CD4-positive, alpha-beta T cell (primary cell): Measurements from ENCODE around the gene ZXDC. TPM values are rescaled to one million over a fixed set of nuclear protein-coding genes. Genes with fewer than 3 reads are reported as not detected.

Experiments
- ATAC-seq: fragments of 200-7000 bp; cut with Tn5 transposase; one replicate; pipeline ENCODE4 v1.10.0; 2022; ENCODE audit warnings: mild to moderate bottlenecking; ENCODE audit not compliant: poor library complexity
- CTCF ChIA-PET: fragments of 350-600 bp; sonication (Branson Sonifier 250); formaldehyde crosslinking; loops from one replicate; lab custom pipeline; 2021; ENCODE audit warnings: antibody characterized with exemption, inconsistent platforms; lab: Charles Lee
- POLR2A ChIA-PET: fragments of 350-600 bp; sonication (Branson Sonifier 250); formaldehyde crosslinking; loops from one replicate; lab custom pipeline; 2021; ENCODE audit warnings: antibody characterized with exemption, inconsistent platforms; lab: Charles Lee
- DNase-seq, 14 experiments: peaks; one replicate each; pipeline ENCODE4 v3.0.0-alpha.2; 2013 to 2020; ENCODE audit warnings: mixed read lengths in 2 of 14
- H3K27ac ChIP-seq, 2 donors: one replicate each; pipeline versions ENCODE4 v1.5.1 to v1.7.0; 2013; ENCODE audit warnings: low read length in 2 of 2, low read depth in 1 of 2, mild to moderate bottlenecking in 1 of 2
- H3K27me3 ChIP-seq, 2 experiments: 1 replicate in 1 of 2; 2 replicates in 1 of 2; pipeline versions ENCODE4 v1.6.1 to v1.7.0; 2013; ENCODE audit warnings: low read length in 2 of 2, control low read depth in 1 of 2, mild to moderate bottlenecking in 1 of 2, moderate library complexity in 1 of 2; ENCODE audit not compliant: insufficient read depth in 2 of 2, control insufficient read depth in 1 of 2
- H3K36me3 ChIP-seq: one replicate; pipeline ENCODE4 v1.6.1; 2013; ENCODE audit warnings: low read length, control low read depth; ENCODE audit not compliant: insufficient read depth
- H3K4me1 ChIP-seq: one replicate; pipeline ENCODE4 v1.6.1; 2013; ENCODE audit warnings: low read length, control low read depth; ENCODE audit not compliant: insufficient read depth
- H3K4me3 ChIP-seq: one replicate; pipeline ENCODE4 v1.5.1; 2013; ENCODE audit warnings: mild to moderate bottlenecking, low read length, moderate library complexity
- H3K9me3 ChIP-seq, 2 experiments: 1 replicate in 1 of 2; 2 replicates in 1 of 2; pipeline versions ENCODE4 v1.6.1 to v1.7.0; 2013; ENCODE audit warnings: low read length in 2 of 2, mild to moderate bottlenecking in 2 of 2, control low read depth in 1 of 2, moderate library complexity in 1 of 2; ENCODE audit not compliant: control insufficient read depth in 1 of 2, insufficient read depth in 1 of 2
- H3K27ac Mint-ChIP-seq: one replicate; pipeline ENCODE4 v1.8.0; 2020; ENCODE audit warnings: mixed read lengths
- H3K27me3 Mint-ChIP-seq: one replicate; pipeline ENCODE4 v1.8.0; 2021; ENCODE audit warnings: mixed read lengths
- H3K36me3 Mint-ChIP-seq: one replicate; pipeline ENCODE4 v1.8.0; 2021; ENCODE audit warnings: low read depth, mixed read lengths
- H3K4me1 Mint-ChIP-seq: one replicate; pipeline ENCODE4 v1.8.0; 2021; ENCODE audit warnings: low read depth, mixed read lengths
- H3K4me3 Mint-ChIP-seq: one replicate; pipeline ENCODE4 v1.8.0; 2020; ENCODE audit warnings: mild to moderate bottlenecking, mixed read lengths
- H3K9me3 Mint-ChIP-seq: one replicate; pipeline ENCODE4 v1.8.0; 2020; ENCODE audit warnings: mixed read lengths
- CTCF ChIP-seq: fragments of 200-600 bp; IDR thresholded peaks from one replicate; pipeline ENCODE4 v1.8.0; 2022; ENCODE audit warnings: antibody characterized with exemption, mild to moderate bottlenecking
- intact Hi-C, 2 experiments: fragments of 100-400 bp; cut with DNase I in 1 of 2; cut with micrococcal nuclease in 1 of 2; formaldehyde crosslinking; loops; one replicate each; pipeline versions ENCODE4 v1.15.1 to v1.9.0; 2023 to 2025; cut with DNase I, micrococcal nuclease
- total RNA-seq, 174 experiments: library from RNA in 2 of 174; stranded (reverse) in 2 of 174; gene quantifications; one replicate each; pipeline ENCODE4 v1.2.3 and lab custom pipeline; 2021 to 2026

The ZXDC gene
- total RNA-seq, 2 experiments from 2014 or later: 60.7 to 61.3 TPM

GRCh38 chr3:126523745-126524428, 48.2 kb upstream of the ZXDC start, which contains the start of gene CHST13:
Gene CHST13, plus strand, starts transcription at chr3:126524155. Its CDS starts 178 bp downstream, at chr3:126524333.
- intact Hi-C loops: loop anchor here (2.0 to 5.0 kb wide), 2 partner anchors 931 to 1023 kb away; no protein-coding TSS in a partner anchor
- ChIA-PET POLR2A (no interaction called here), CTCF (no interaction called here)
- no peak within 1 kb of the TSS for H3K27ac Mint-ChIP-seq
- no peaks in the 10 kb centered on the region for H3K9me3 Mint-ChIP-seq
- no peak for TF ChIP-seq CTCF
- H3K9me3 ChIP-seq: peaks cover 0 to 8% of the 10 kb centered on the region in 2 experiments
- DNase-seq (peak in 1 of 14 experiments; percentile 34), ATAC-seq (no peak)
- peaks cover 12 to 14% of the 10 kb centered on the region in 2 experiments for H3K27me3 ChIP-seq
- no peaks in the 10 kb centered on the region for H3K36me3 ChIP-seq
- H3K36me3 Mint-ChIP-seq: no peaks in the 10 kb centered on the region
- no peak within 1 kb of the TSS for H3K4me3 ChIP-seq
- no peaks in the 10 kb centered on the region for H3K4me1 Mint-ChIP-seq
- peaks cover 19% of the 10 kb centered on the region for H3K27me3 Mint-ChIP-seq
- no peak within 1 kb of the TSS for H3K27ac ChIP-seq
- no peak within 1 kb of the TSS for H3K4me3 Mint-ChIP-seq
- peaks cover 5% of the 10 kb centered on the region for H3K4me1 ChIP-seq

GRCh38 chr3:126522363-126522788, 46.7 kb upstream of the ZXDC start:
- ChIA-PET POLR2A (no interaction called here), CTCF (interaction anchor here (1.1 to 1.3 kb wide), 3 partner anchors 11 to 1022 kb away, joined by 3 to 4 read pairs (median 3); no protein-coding TSS in a partner anchor)
- Histone ChIP-seq H3K9me3 (peaks cover 0 to 8% of the 10 kb centered on the region in 2 experiments), H3K27ac (no peak overlapping the region), H3K4me3 (no peak overlapping the region), H3K36me3 (no peaks in the 10 kb centered on the region), H3K4me1 (peaks cover 5% of the 10 kb centered on the region), H3K27me3 (peaks cover 12 to 17% of the 10 kb centered on the region in 2 experiments)
- Mint-ChIP-seq H3K4me3 (no peak overlapping the region), H3K27me3 (peaks cover 19% of the 10 kb centered on the region), H3K9me3 (no peaks in the 10 kb centered on the region), H3K27ac (no peak overlapping the region), H3K36me3 (no peaks in the 10 kb centered on the region), H3K4me1 (no peaks in the 10 kb centered on the region)
- peak; percentile 12 to 60 (median 26) for DNase-seq
- no peak for ATAC-seq
- peak; percentile 91 for TF ChIP-seq CTCF
- intact Hi-C loops: loop anchor here (1.0 to 5.0 kb wide), 3 partner anchors 932 to 1025 kb away; no protein-coding TSS in a partner anchor

- Histone ChIP-seq H3K9me3 (peaks cover 0 to 8% of the 10 kb centered on the region in 2 experiments), H3K36me3 (no peaks in the 10 kb centered on the region), H3K27ac (no peak overlapping the region), H3K4me1 (peaks cover 5% of the 10 kb centered on the region), H3K4me3 (no peak overlapping the region), H3K27me3 (peaks cover 12 to 17% of the 10 kb centered on the region in 2 experiments)
- ChIA-PET POLR2A (no interaction called here), CTCF (no interaction called here)
- no peaks in the 10 kb centered on the region for H3K36me3 Mint-ChIP-seq
- H3K4me1 Mint-ChIP-seq: no peaks in the 10 kb centered on the region
- H3K9me3 Mint-ChIP-seq: no peaks in the 10 kb centered on the region
- no peak overlapping the region for H3K27ac Mint-ChIP-seq
- peaks cover 19% of the 10 kb centered on the region for H3K27me3 Mint-ChIP-seq
- ATAC-seq: no peak
- no peak for DNase-seq
- no peak for TF ChIP-seq CTCF
- intact Hi-C loops: loop anchor here in 1 of 2 experiments (5.0 kb wide), 1 partner anchor 1026 kb away; no protein-coding TSS in a partner anchor
- H3K4me3 Mint-ChIP-seq: no peak overlapping the region
These were observed 45.6 kb upstream of the ZXDC start for GRCh38 chr3:126521122-126521891.
